ENCODE results near the gene EPHA10. TPM values are rescaled to one million over a fixed set of nuclear protein-coding genes. Genes with fewer than 3 reads are reported as not detected.

The EPHA10 gene
- total RNA-seq, 4 donors from 2014 or later, result not detected

GRCh38 chr1:37793773-37794371 lies 29.0 kb upstream of the EPHA10 start, which contains the start of gene MANEAL:
MANEAL (plus strand) TSS chr1:37793847; CDS start chr1:37794183, 336 bp downstream.
- no peak for TF ChIP-seq CTCF (IDR thresholded peaks at IDR 0.05; ENCODE audit: low read depth)

GRCh38 chr1:37792943-37793686 lies 28.2 kb upstream of the EPHA10 start:
- TF ChIP-seq CTCF (IDR thresholded peaks at IDR 0.05; ENCODE audit: low read depth), result no peak

- TF ChIP-seq CTCF (IDR thresholded peaks at IDR 0.05; ENCODE audit: low read depth), result no peak
Measured at GRCh38 chr1:37782491-37782890, 17.6 kb upstream of the EPHA10 start.

- TF ChIP-seq CTCF (IDR thresholded peaks at IDR 0.05; ENCODE audit: low read depth), result no peak
Measured at GRCh38 chr1:37778654-37779053, 13.7 kb upstream of the EPHA10 start.

GRCh38 chr1:37776946-37777516 lies 12.1 kb upstream of the EPHA10 start:
- TF ChIP-seq CTCF (IDR thresholded peaks at IDR 0.05; ENCODE audit: low read depth), result no peak

- TF ChIP-seq CTCF (IDR thresholded peaks at IDR 0.05; ENCODE audit: low read depth), result no peak
Measured at GRCh38 chr1:37767488-37767887, 2.6 kb upstream of the EPHA10 start.

GRCh38 chr1:37765916-37766664 lies 1.2 kb upstream of the EPHA10 start:
- no peak for TF ChIP-seq CTCF (IDR thresholded peaks at IDR 0.05; ENCODE audit: low read depth)

Data from subcutaneous adipose tissue (tissue), 4 donors.